Left lung (tissue), 10 donors: ENCODE measurements around the gene MSGN1. TPM values are rescaled to one million over a fixed set of nuclear protein-coding genes. Genes with fewer than 3 reads are reported as not detected.
A peak's percentile ranks its signal among the peaks of the same experiment; 100 is the strongest.

Experiments
- ATAC-seq: fragments of 200-7000 bp; cut with Tn5 transposase; one replicate; pipeline ENCODE4 v1.9.1; 2020; ENCODE audit warnings: moderate library complexity
- DNase-seq, 4 donors: peaks; one replicate each; pipeline ENCODE4 v3.0.0-alpha.2; 2013 to 2020
- H3K27ac ChIP-seq, 2 donors: fragments of 200-600 bp; sonication (generic) in 1 of 2; one replicate each; pipeline versions ENCODE4 v1.5.0 to v1.8.0; 2020 to 2021
- H3K27me3 ChIP-seq, 2 donors: fragments of 200-600 bp; sonication (generic) in 1 of 2; one replicate each; pipeline versions ENCODE4 v1.5.0 to v1.8.0; 2020 to 2021
- H3K36me3 ChIP-seq, 2 donors: fragments of 200-600 bp; sonication (generic) in 1 of 2; one replicate each; pipeline versions ENCODE4 v1.5.0 to v1.8.0; 2020 to 2021
- H3K4me1 ChIP-seq, 2 donors: fragments of 200-600 bp; one replicate each; pipeline ENCODE4 v1.8.0; 2021
- H3K4me3 ChIP-seq, 2 donors: fragments of 200-600 bp; sonication (generic) in 1 of 2; one replicate each; pipeline versions ENCODE4 v1.5.0 to v1.8.0; 2020 to 2021; ENCODE audit warnings: mild to moderate bottlenecking in 1 of 2
- H3K9me3 ChIP-seq, 2 donors: fragments of 200-600 bp; sonication (generic) in 1 of 2; one replicate each; pipeline versions ENCODE4 v1.5.0 to v1.8.0; 2020 to 2021
- intact Hi-C, 2 donors: fragments of 100-400 bp; cut with DNase I; formaldehyde crosslinking; loops; one replicate each; pipeline versions ENCODE4 v1.11.2 to v1.14.2; 2022
- polyA plus RNA-seq, 6 donors: library from polyadenylated mRNA; unstranded; fragments of 120-200 nt; gene quantifications; one replicate each; pipeline ENCODE4 v1.2.1, GENCODE V29; 2013; ENCODE audit not compliant: insufficient read length in 6 of 6
- total RNA-seq, 2 donors: library from RNA; stranded (reverse); fragmentation: NEBNext Ultra II Directional; extraction: Animal tissue kit (Norgen Biotek cat#: 25700); gene quantifications; one replicate each; pipeline ENCODE4 v1.2.1, GENCODE V29; 2021
- TF ChIP-seq, protein P1 (sequence below), 2 donors: fragments of 200-600 bp; sonication (generic) in 1 of 2; IDR thresholded peaks; one replicate each; pipeline versions ENCODE4 v1.5.0 to v1.8.0; 2021; ENCODE audit warnings: antibody characterized with exemption in 2 of 2
- donor health status: DM: no; HTN: yes; CAD: no.
- donor health status: DM: no; HTN: no; CAD: no.

Gene MSGN1
- total and polyA plus RNA-seq, 8 donors, result not detected

DNA sequence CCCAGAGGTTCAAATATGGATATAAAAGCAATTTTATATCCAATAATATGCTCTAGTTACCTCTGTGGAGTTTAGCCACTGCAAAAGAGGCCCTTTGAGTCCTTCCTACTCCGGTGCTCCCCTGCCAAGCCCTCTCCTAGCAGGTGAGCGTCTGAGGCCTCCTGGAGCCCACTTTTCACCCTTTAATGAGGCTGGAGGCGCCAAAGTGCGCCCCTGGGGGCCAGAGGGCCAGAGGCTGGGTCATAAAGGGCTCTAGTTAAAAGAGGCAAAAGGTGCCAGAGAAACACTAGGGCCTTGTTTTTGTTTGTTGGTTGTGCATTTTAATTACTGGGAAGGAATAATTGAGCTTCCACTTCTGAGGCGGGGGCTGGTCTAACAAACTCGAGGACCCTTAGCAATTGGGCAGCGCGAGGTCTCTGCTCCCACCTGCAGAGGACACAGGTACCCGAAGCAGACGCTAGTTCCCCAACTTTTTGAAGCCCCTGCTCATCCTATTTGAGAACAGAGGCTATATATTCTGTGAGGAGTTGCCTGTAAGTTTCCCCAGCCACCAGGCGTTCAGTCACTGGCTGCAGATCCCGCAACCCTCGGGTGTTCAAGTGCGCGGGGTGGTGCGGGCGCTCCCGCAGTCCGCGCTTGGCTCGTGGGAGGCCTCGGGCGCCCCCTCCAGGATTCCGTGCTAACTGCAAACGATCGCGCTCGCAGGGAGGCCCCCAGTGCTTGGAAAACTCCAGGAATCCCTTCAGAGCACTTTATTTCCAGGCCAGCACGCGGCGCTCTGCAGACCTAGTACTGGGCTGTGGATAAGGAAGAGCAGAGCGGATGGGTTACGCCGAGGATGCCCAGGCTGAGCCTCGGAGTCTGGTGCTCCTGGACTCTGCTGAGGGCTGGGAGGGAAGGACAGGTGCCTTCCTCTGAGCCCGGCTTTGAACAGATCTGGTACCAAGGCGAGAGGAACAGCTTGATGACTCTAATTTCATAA, 14.1 kb downstream of the MSGN1 start:
- peak; percentile 54 to 82 (median 69) for DNase-seq
- TF ChIP-seq, protein P1, sequence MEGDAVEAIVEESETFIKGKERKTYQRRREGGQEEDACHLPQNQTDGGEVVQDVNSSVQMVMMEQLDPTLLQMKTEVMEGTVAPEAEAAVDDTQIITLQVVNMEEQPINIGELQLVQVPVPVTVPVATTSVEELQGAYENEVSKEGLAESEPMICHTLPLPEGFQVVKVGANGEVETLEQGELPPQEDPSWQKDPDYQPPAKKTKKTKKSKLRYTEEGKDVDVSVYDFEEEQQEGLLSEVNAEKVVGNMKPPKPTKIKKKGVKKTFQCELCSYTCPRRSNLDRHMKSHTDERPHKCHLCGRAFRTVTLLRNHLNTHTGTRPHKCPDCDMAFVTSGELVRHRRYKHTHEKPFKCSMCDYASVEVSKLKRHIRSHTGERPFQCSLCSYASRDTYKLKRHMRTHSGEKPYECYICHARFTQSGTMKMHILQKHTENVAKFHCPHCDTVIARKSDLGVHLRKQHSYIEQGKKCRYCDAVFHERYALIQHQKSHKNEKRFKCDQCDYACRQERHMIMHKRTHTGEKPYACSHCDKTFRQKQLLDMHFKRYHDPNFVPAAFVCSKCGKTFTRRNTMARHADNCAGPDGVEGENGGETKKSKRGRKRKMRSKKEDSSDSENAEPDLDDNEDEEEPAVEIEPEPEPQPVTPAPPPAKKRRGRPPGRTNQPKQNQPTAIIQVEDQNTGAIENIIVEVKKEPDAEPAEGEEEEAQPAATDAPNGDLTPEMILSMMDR (IDR thresholded peaks at IDR 0.05), result peak; percentile 79 to 85
- no peak overlapping the region for H3K27ac ChIP-seq
- intact Hi-C loops, result no loop called here
- peak; percentile 98 for ATAC-seq
- peaks cover 7% of the 10 kb centered on the region in 2 donors for H3K4me1 ChIP-seq
- H3K9me3 ChIP-seq, result no peaks in the 10 kb centered on the region
- no peak overlapping the region for H3K4me3 ChIP-seq
- H3K27me3 ChIP-seq, result peaks cover 0 to 27% of the 10 kb centered on the region in 2 donors
- no peaks in the 10 kb centered on the region for H3K36me3 ChIP-seq

DNA sequence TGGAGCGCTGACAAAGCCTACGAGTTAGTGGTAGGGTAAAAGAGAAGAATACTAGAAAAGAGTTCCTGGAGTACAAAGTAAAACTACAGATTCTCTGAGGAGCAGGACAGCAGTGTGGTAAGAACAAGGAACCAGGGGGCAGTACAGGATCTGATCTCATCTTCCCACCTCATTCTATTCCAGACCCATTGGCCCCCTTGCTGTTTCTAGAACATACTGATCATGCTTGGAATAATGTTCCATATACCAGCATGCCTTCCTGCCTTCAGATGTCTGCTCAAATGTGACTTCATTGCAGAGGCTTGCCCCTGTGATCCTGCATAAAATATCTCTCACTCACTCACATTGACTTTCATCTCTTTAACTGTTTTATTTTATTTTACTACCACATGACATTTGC, 19.3 kb downstream of the MSGN1 start:
- TF ChIP-seq, protein P1 (IDR thresholded peaks at IDR 0.05), result no peak
- DNase-seq, result no peak
- Histone ChIP-seq H3K4me3 (no peak overlapping the region), H3K4me1 (peaks cover 3 to 4% of the 10 kb centered on the region in 2 donors), H3K27ac (no peak overlapping the region), H3K27me3 (peaks cover 0 to 17% of the 10 kb centered on the region in 2 donors), H3K36me3 (no peaks in the 10 kb centered on the region), H3K9me3 (no peaks in the 10 kb centered on the region)
- intact Hi-C loops, result no loop called here
- ATAC-seq, result no peak

DNA sequence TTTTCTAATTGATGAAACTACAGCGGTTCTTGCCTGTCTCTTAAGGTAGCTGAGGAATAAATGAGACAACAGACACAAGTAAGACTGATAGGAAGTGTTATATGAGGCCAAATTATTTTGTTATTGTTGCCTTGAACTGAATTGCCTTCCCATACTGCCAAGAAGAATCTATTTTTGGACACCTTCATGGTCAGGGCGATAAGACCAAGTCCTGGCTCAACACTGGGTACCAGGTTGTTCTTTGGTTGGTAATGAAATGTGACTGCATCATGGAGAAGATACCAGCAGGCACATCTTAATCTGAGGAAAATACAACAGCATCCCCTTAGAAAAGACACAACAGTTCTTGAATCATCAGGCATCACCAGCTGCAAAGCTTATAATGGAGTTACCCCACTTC, 23.7 kb downstream of the MSGN1 start:
- intact Hi-C loops, result no loop called here
- DNase-seq (no peak), ATAC-seq (no peak)

DNA sequence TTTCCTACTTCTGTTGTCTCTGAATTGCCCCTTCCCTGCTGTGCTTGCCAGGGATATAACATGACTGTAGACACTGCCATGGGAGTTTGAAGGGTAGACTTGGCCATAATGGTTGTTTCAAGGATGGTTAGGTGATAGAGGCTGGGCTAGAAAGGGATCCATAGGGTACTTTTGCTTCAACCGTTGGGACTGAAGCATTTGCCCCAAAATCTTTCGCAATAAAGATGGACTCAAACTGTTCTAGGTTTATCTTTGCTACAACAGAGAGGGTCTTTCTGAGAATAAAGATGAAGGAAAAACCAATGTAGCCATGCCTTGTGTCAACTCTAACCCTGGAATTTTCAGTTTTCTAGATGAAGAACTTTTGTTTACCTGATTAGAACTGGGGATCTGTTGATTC, 27.2 kb downstream of the MSGN1 start:
- no peaks in the 10 kb centered on the region for H3K27me3 ChIP-seq
- no peaks in the 10 kb centered on the region for H3K4me1 ChIP-seq
- no peak overlapping the region for H3K27ac ChIP-seq
- intact Hi-C loops, result no loop called here
- no peak overlapping the region for H3K4me3 ChIP-seq
- no peak for DNase-seq
- H3K9me3 ChIP-seq, result no peaks in the 10 kb centered on the region
- ATAC-seq, result no peak
- TF ChIP-seq, protein P1 (IDR thresholded peaks at IDR 0.05), result no peak
- H3K36me3 ChIP-seq, result no peaks in the 10 kb centered on the region

More for the DNA sequence above, 23.7 kb downstream of the MSGN1 start:
- Histone ChIP-seq H3K27ac (no peak overlapping the region), H3K4me3 (no peak overlapping the region), H3K9me3 (no peaks in the 10 kb centered on the region), H3K4me1 (no peaks in the 10 kb centered on the region), H3K27me3 (no peaks in the 10 kb centered on the region), H3K36me3 (no peaks in the 10 kb centered on the region)
- TF ChIP-seq, protein P1 (IDR thresholded peaks at IDR 0.05), result no peak

DNA sequence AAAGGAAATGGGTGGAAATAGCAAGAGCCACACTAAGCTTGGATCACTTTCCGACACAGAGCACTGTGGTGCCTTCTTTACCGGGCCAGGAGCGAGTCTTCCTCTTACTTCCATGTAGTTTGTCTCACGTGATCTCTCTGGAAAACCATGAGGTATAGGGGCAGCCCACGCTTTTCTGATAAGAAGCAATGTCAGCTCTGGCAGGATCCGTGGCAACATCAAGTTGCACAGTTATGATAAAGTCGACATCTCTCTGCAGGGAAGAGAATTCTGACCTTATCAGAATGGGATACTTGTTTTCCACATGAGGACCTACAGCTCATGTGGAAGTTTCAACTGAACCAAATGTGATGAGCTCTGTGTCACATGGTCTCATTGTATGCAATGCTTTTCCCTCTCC, 29.5 kb downstream of the MSGN1 start:
- Histone ChIP-seq H3K9me3 (no peaks in the 10 kb centered on the region), H3K4me1 (no peaks in the 10 kb centered on the region), H3K27me3 (no peaks in the 10 kb centered on the region), H3K27ac (no peak overlapping the region), H3K36me3 (no peaks in the 10 kb centered on the region), H3K4me3 (no peak overlapping the region)
- TF ChIP-seq, protein P1 (IDR thresholded peaks at IDR 0.05), result no peak
- ATAC-seq, result no peak
- DNase-seq, result no peak
- intact Hi-C loops, result no loop called here
